Lower leg skin (tissue), 4 donors: ENCODE measurements around the gene CYGB. TPM values are rescaled to one million over a fixed set of nuclear protein-coding genes. Genes with fewer than 3 reads are reported as not detected.
A peak's percentile ranks its signal among the peaks of the same experiment; 100 is the strongest.

Experiments used
- DNase-seq, 2 donors: peaks; one replicate each; pipeline ENCODE4 v3.0.0-alpha.2; 2019; ENCODE audit warnings: low spot score in 2 of 2
- H3K4me3 ChIP-seq: fragments of 200-600 bp; sonication (generic); 2 replicates; pipeline ENCODE4 v1.5.1; 2017; ENCODE audit warnings: mild to moderate bottlenecking, low read depth; ENCODE audit not compliant: poor library complexity, severe bottlenecking
- POLR2A ChIP-seq, 2 donors: fragments of 450-650 bp; IDR thresholded peaks; one replicate each; pipeline ENCODE4 v1.6.1; 2016 to 2017; ENCODE audit warnings: antibody characterized with exemption in 2 of 2, mild to moderate bottlenecking in 1 of 2, moderate library complexity in 1 of 2
- WGBS, 2 donors: methylation state at CpG; one replicate each; pipeline ENCODE4 v1.1.5; 2018; 5-methylcytosine and 5-hydroxymethylcytosine counted together
- intact Hi-C: fragments of 100-400 bp; cut with DNase I; formaldehyde crosslinking; loops from one replicate; pipeline ENCODE4 v1.15.0; 2023; ENCODE audit warnings: low total_unique reads
- total RNA-seq, 4 donors: library from RNA; depleted of rRNA; stranded (reverse); fragments of >200 nt; gene quantifications; one replicate each; pipeline ENCODE4 v1.1.0, GENCODE V29; 2016
- TF ChIP-seq, protein P1 (sequence below), 3 donors: fragments of 450-650 bp; IDR thresholded peaks; one replicate each; pipeline ENCODE4 v1.5.1; 2016; ENCODE audit warnings: antibody characterized with exemption in 3 of 3, mild to moderate bottlenecking in 3 of 3, moderate library complexity in 2 of 3

Gene CYGB
- total RNA-seq, 4 donors from 2014 or later: 9.7 to 14.4 (median 10.7) TPM

DNA sequence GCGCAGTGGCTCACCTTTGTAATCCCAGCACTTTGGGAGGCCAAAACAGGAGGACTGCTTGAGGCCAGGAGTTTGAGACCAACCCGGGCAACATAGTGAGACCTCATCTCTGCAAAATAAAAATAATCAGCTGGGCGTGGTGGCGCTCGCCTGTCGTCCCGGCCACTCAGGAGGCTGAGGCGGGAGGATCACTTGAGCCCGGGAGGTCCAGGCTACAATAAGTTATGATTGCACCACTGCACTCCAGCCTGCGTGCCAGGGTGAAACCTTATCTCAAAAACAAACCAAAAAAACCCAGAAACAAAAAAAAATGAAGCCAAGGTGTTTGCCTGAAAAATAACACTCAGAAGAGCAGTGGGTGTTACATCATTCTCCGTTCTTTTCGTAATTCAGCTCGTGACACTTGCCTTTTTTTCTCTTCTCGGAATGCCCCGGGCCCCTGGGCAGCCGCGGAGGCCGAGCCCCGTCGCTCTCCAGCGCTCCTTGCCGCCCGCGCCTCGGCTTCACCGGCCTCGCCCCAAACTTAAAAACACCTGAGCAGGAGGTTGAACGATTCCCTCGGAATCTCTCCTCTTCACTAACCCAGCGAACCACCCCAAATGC, 19.4 kb upstream of the CYGB start:
- 22 to 27% methylated on average over 30 of the region's 30 CpGs for WGBS, 2 donors
- TF ChIP-seq, protein P1, sequence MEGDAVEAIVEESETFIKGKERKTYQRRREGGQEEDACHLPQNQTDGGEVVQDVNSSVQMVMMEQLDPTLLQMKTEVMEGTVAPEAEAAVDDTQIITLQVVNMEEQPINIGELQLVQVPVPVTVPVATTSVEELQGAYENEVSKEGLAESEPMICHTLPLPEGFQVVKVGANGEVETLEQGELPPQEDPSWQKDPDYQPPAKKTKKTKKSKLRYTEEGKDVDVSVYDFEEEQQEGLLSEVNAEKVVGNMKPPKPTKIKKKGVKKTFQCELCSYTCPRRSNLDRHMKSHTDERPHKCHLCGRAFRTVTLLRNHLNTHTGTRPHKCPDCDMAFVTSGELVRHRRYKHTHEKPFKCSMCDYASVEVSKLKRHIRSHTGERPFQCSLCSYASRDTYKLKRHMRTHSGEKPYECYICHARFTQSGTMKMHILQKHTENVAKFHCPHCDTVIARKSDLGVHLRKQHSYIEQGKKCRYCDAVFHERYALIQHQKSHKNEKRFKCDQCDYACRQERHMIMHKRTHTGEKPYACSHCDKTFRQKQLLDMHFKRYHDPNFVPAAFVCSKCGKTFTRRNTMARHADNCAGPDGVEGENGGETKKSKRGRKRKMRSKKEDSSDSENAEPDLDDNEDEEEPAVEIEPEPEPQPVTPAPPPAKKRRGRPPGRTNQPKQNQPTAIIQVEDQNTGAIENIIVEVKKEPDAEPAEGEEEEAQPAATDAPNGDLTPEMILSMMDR (IDR thresholded peaks at IDR 0.05): no peak
- TF ChIP-seq POLR2A (IDR thresholded peaks at IDR 0.05): no peak
- peak overlapping the region; percentile 78 for H3K4me3 ChIP-seq
- intact Hi-C loops: no loop called here
- DNase-seq: no peak

DNA sequence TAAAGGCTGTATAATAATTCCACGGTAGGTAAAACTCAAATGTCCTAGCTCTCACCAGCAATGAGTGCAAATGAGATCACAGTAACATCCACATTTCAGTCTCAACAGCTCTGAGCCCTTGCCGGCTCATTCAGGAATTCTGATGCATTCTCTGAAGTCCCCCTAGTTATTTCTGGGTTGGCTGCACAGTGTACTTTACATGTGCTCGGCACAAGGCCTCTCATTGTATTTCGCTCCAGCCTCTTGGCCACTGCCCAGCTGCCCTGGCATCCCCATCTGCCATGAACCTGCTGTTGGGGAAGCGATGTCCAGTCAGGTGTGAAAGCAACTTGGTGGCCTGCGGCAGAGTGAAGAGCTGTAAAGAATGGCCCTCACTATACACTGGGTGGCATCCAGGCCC, 16.6 kb upstream of the CYGB start:
- TF ChIP-seq, protein P1 (IDR thresholded peaks at IDR 0.05): no peak
- no peak for TF ChIP-seq POLR2A (IDR thresholded peaks at IDR 0.05)
- no peak for DNase-seq
- intact Hi-C loops: no loop called here
- WGBS, 2 donors: 67 to 69% methylated on average over 6 of the region's 6 CpGs
- H3K4me3 ChIP-seq: no peak overlapping the region

DNA sequence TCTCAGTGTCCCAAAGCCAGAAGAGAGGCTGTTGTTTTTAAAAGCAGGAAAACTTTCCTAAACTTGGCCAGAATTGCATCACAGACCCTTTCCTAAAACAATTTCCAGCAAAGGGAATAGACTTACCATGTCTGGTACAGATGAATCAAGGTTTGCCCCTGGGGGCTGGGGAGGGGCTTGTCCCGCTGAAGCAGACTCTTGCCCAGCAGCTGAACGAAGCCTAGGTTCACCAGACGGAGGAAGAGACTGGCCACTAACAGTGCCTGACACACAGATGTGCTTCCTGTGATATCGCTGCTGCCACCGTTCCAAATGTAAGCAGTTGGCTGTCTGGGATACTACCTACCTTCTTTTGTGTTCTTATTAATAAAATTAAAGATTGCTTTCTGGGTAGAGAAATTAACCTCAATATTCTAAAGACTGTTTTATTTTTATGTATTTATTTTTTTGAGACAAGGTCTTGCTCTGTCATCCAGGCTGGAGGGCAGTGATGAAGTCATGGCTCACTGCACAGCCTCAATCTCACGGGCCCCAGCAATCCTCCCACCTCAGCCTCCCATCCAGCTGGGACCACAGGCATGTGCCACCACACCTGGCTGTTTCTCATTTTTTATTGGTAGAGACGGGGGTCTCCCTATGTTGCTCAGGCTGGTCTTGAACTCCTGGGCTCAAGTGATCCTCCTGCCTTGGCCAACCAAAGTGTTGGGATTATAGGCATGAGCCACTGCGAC, 15.8 kb upstream of the CYGB start:
- TF ChIP-seq POLR2A (IDR thresholded peaks at IDR 0.05): no peak
- TF ChIP-seq, protein P1 (IDR thresholded peaks at IDR 0.05): no peak
- no peak overlapping the region for H3K4me3 ChIP-seq
- intact Hi-C loops: no loop called here
- WGBS, 2 donors: 81 to 83% methylated on average over 8 of the region's 8 CpGs
- DNase-seq: no peak

DNA sequence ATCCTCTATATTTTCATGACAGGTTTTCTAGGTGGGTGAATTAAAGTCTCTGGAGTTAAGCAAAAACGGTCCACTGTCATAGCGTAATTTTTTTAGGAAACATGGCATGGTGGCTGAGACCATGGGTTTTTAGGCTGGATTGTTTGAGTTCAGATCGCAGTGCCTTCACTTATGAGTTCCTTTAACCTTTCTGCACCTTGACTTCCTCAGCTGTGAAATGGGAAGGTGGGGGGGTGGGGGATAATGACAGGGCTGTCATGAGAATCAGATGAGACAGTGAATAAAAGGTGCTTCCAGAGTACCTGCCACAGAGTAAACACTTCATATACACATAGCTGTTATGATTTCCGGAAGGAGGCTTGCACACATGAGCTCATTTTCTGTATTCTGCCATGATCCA, 14.2 kb upstream of the CYGB start:
- 59 to 81% methylated on average over 4 of the region's 4 CpGs for WGBS, 2 donors
- H3K4me3 ChIP-seq: no peak overlapping the region
- intact Hi-C loops: no loop called here
- DNase-seq: no peak
- TF ChIP-seq, protein P1 (IDR thresholded peaks at IDR 0.05): no peak
- TF ChIP-seq POLR2A (IDR thresholded peaks at IDR 0.05): no peak

DNA sequence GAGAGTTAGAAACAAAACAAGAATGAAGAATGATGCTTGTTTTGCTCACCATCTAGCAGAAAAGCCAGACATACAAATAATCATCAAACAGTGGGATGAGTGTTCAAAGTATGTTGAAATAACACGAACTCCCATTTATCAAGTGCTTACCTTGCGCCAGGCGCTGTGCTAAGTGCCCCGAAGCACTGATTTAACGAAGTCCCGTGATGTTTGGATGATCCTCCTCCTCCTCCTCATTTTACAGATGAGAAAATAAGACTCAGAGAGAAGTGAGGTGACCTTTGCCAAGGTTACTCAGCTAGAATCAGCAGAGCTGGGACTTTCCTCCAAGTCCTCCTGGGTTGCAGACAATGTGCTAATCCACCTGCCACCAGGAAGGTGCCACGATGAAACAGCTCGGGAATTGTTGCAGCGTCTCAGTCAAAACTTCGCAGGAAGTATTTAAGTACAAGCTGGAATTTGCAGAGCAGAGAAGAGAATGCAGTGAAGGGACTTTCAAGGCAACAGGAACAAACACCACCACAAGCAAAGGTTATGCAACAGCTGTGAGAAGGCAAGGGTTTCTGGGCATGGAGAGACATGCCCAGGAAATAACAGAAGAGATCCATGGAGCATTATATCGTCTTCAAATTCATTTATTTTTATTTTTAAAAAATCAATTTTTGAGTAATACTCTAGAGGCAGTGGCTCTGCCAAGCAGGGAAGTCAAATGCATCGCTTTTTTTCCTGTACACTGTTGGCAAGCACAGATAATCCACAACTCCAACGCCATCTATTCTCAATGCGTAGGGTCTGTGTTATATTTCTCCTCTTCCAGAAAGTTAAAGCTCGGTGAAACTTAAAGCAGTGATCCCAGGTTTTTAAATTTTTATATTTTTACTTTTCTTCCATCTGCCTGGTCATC, 13.5 kb upstream of the CYGB start:
- TF ChIP-seq, protein P1 (IDR thresholded peaks at IDR 0.05): no peak
- TF ChIP-seq POLR2A (IDR thresholded peaks at IDR 0.05): no peak
- WGBS, 2 donors: 37 to 39% methylated on average over 15 of the region's 15 CpGs
- intact Hi-C loops: no loop called here
- no peak overlapping the region for H3K4me3 ChIP-seq
- DNase-seq: no peak
